HL-60/S4 (cell line): Measurements from ENCODE around the gene EEFSEC.

Source experiments
- in situ Hi-C: fragments of 300-500 bp; cut with MboI; formaldehyde crosslinking; loops from 2 replicates; pipeline ENCODE4 v1.14.3; 2022; ENCODE audit warnings: low sequenced_read_pairs

EEFSEC gene

DNA sequence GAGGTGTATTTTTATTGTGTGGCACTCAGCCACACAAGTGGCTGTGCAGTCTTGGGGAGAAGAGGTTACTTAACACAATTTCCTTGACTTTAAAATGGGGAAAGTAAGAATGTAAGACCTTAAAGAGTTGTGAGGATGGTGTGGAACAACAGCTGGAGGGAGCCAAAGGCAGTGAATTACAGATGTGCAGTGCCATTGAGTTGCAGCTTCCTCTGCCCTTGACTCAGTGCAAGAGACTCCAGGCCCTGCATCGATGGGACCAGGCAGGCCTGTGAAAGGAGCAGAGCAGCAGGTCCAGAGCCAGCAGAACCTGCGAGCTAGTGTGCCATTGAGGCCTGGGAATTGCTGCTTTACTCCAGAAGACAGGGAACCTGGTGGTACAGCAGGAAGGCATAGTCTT is 27.2 kb downstream of the EEFSEC start:
- in situ Hi-C loops = no loop called here

DNA sequence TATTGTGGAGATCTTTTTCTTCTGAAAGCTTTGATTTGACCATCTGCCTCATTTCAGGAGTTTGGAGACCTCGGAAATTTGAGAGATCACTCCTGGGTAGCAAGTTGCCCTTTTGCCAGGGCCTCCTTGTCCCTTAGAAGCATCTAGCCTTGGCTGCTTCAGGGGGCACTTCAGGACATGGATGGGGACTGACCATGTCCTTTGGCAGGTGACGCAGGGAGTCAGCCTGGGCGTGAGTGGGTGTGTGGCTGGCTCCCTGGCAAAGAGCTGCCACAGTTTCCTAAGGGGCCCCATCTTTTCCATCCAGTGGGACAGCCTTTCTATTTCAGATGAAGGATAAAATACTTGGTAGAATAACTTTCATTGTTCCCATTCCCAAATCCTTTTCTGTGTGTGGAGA is 27.6 kb downstream of the EEFSEC start:
- in situ Hi-C loops = no loop called here

DNA sequence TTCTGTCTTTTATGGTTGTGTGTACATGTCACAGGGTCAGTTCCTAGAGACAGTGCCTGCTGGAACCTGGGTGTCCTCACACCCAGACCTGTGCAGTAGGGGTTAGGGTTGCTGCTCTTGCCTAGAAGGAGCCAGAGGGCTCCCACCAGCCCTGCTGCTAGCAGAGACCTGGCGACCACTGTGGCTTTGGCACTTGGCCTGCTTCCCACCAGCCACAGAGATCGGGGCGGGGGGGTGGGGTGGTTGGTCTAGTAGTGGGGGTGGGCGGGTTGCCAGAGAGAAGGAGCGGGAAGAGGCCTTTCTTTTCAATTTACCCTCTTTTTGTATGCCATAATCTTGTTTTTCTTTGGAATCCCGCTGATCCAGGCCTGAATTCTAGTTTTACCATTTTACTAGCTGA is 29.4 kb downstream of the EEFSEC start:
- in situ Hi-C loops = no loop called here

DNA sequence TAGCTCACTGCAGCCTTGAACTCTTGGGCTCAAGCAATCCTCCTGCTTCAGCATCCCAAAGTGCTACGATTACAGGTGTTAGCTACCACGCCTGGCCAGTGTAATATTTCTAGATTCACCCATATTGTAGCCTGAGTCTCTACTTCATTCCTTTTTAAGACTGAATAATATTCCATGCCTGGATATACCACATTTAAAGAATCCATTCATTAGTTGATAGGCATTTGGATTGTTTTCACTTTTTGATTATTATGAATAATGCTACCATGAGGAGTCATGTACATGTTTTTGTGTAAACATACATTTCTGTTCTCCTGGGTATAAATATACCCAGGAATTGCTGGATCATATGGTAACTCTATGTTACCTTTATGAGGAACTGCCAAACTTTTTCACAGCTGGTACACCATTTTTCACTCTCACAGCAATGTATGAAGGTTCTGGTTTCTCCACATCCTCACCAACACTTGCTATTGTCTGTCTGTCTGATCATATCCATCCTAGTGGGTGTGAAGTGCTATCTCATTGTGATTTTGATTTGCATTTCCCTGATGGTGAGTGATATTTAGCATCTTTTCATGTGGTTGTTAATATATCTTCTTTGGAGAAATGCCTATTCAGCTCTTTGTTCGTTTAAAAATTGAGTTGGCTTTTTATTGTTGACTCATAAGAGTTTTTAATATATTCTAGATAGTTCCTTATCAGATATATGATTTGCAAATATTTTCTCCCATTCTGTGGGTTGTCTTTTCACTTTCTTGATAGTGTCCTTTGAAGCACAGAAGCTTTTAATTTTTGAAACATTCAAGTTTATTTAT is 32.6 kb downstream of the EEFSEC start:
- in situ Hi-C loops = no loop called here

DNA sequence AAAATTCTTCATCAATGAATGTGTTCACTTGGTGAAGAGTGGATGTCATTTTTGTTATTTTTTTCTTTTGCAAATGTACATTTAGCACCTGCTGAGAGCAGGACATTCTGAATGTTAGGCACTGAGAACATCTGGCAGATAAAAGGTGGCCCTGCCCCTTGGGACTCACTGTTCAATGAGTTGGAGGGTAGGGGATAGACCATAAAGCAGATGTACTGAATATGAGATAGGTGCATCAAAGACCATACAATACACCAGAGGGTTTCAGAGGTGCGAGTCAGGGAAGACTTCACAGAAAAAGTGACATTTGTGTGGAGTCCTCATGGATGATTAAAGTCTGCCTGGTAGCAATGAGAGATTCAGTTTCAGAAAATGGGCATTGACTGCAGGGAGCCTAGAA is 34.2 kb downstream of the EEFSEC start:
- in situ Hi-C loops = no loop called here

DNA sequence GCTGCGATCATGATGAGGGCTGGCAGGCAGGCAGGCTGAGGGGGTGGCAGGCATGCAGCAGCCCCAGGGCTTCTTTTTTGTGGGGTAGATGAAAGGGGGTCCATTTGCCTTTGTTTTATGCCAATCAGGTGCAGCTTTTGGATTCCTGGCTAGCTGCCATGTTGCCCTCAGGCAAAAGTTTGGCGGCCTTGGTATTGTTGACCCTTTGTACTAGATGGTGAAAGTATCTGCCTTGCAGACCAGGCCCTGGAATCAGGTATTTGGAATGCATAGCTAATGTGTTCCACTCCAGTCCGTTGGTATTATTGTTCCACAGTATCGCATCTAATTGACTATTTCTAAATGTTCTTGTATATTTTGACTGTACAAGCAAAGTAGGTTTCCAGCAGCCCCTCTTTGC is 35.0 kb downstream of the EEFSEC start:
- in situ Hi-C loops = no loop called here

DNA sequence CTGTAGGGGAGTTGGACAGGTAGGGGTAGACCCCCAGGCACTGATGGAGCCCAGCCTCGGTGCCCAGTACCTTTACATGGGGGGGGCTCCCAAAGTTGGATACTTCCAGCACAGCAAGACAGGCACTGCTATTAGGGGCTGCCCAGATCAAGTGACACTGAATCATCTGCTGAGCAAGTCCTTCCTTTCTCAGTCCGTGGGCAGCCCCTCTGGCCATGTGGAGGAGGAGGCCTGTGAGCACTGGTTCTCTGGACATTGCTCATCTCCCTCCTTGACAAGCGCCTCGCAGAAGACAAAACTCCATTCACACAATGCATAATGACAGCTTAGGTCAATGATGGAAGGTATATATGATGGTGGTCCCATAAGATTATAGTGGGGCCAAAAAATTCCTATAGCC is 35.7 kb downstream of the EEFSEC start:
- in situ Hi-C loops = no loop called here

DNA sequence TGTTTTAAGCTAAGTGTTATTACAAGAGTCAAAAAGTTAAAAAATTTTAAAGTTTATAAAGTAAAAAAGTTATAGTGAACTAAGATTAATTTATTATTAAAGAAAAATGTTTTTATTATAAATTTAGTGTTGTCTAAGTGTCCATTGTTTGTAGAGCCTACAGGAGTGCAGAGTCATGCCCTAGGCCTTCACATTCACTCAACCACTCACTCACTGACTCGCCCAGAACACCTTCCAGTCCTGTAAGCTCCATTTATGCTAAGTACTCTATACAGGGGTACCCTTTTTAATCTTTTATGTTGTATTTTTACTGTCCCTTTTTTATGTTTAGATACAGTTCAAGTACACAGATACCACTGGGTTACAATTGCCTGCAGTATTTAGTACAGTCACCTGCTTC is 37.2 kb downstream of the EEFSEC start:
- in situ Hi-C loops = no loop called here

DNA sequence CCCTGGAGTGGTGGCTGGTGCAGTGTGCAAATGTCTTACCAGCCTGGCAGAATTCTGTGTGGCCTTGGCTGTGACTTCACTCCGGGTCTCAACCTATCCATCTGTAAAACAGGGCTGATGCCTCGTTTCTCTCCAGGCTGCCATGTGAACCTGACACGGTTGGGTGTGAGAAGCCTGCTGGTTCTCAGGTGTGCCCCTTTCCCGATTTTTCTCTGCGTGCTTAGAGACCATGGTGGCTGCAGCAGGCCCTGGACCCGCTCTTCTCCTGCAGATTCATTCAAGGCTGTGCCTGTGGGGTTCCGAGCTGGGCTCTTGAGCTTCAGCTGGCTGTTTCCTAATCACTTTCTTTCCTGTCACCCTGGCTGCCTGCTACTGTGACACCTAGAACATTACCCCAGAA is 38.9 kb downstream of the EEFSEC start:
- in situ Hi-C loops = no loop called here

DNA sequence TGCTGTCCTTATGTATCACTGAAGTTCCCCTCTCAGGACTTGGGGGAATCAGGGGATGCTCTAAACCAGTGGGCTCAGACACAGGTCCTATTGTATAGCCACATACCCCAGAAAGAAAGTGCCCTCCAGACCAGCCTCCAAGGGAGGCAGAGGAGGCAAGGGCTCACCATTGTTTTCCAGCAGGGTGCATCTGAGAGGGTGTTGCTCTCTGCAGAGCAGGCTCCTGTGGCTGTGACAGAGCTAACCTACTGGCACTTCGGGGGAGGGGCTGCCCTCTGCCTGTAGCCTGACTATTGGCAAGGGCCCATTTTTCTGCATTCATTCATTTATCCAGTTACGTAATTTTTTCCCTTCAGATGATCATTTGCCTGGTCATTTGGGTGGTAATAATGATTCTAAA is 39.9 kb downstream of the EEFSEC start:
- in situ Hi-C loops = no loop called here

DNA sequence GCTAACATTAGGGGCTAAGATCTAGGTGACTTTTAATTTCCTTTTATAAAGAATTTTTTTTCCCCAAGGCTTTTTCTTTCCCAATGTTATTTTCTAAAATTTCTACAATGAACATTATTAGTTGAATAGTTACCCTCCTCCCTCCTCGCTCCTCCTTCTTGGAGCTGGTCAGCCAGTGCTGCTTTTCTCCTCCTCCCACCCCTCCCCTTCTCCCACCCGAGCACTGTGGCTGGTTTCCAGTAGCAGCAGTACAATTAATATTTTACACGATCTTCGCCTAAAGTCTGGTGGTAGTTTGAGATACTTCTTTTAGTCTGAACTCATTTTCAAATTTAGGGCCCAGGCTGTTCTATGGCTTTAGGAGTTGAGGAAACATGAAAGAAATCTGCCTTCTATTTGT is 41.6 kb downstream of the EEFSEC start:
- in situ Hi-C loops = no loop called here

DNA sequence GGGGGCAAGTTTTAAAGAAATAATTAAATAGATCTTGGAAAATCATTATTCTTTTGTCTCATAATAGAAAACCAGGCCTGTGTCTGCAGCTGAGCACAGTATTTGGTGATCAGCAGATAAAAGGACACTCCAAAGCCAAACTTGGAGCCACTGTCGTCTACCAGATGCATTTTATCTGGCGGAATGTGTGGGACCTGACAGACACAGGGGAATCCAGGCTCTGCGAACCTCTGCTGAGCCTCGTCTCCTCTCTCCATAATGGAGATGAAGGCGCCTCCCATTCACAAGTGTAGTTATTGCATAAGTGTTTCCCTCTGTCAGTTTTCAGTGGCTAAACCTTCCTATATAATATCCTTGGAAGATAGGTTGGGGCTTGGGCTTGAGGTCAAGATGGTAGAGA is 42.1 kb downstream of the EEFSEC start:
- in situ Hi-C loops = no loop called here

DNA sequence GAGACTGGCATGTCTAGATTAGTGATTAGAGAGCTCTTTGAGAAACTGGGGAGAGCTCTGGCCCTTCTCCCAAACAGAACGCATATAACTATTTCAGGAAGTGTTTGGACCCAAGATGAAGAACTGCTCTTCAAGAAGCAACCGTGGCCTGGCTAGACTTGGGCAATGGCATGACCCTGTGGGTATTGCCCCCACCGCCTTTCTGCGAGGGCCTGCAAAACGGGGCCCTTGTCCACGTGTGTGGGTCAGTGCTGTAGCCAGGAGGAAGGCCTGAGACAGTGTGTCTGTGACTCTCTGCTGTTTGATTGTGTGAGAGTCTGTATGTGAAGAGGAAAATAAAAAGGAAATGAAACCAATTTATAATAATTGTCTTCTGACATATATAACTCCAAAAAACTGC is 42.5 kb downstream of the EEFSEC start:
- in situ Hi-C loops = no loop called here

DNA sequence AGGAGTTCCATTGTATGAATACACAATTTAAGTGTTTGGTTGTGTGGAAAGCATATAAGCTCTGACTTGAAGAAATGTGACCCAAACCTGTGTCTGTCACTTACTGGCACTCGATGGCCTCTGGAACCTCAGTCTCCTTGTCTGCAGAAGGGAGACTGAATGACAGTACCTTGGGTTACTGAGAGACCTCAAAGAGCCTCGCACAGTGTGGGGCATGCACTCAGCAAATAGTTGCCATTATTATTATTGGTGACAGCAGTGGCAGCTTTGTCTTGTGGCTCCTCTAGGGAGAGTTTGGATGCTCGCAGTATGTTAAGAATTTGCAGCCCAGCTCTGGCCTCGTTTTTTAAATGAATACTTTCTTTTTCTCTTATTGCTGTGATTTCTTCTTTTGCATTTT is 43.4 kb downstream of the EEFSEC start:
- in situ Hi-C loops = no loop called here

DNA sequence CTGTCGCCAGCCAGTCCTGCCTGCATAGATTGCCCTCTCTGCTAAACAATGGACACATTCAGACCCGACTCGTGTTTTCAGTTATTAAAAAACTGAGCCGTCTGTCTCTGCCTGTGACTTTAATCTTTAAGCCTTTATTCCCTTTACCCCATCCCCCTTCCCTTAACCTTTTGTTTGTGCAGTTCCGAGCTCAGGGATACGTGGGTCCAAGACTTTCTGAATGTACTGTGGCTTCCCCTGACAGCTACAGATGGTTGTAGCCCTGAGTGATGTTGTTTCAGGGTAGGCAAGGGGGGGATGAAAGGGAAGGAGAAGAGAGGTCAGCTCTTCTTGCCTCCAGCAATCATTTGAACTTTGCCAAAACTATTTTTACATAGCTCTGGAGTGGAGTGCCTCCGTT is 44.6 kb downstream of the EEFSEC start:
- in situ Hi-C loops = no loop called here

DNA sequence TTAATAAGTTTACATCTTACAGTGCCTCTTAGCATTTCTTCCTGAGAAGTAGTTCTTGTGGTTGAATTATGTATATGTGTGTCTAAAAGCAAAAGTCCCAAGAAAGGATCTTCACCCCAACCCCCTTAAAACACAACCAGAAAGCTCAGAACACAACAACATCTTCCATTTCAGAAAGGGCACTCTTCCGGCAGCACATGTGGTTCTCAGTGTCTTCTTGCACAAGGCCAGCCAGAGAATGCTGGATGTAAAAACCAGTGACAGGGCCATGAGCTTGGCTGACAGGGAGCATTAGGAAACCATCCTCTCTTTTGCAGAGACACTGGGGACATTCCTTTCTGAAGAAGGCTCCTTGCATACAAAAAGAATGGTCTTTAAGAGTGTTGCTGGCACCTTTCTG is 45.0 kb downstream of the EEFSEC start:
- in situ Hi-C loops = no loop called here

DNA sequence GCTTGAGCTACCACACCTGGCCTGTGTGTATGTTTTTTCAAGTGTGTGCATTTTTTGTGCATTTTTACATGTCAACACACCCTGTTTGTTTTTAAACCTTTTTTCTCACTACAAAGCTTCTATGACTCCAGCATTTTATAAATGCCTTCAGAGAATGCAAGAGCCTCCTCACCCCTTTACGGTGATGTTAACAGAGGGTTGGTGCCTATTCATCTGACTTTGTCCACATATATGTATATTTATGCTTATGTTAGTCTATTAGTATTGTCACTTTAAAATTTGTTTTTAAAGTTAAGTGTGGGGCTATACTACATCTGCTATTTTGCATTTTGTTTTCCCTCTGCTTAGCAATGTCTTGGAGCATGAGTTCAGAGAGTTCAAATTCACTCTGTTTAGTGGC is 45.8 kb downstream of the EEFSEC start:
- in situ Hi-C loops = no loop called here

DNA sequence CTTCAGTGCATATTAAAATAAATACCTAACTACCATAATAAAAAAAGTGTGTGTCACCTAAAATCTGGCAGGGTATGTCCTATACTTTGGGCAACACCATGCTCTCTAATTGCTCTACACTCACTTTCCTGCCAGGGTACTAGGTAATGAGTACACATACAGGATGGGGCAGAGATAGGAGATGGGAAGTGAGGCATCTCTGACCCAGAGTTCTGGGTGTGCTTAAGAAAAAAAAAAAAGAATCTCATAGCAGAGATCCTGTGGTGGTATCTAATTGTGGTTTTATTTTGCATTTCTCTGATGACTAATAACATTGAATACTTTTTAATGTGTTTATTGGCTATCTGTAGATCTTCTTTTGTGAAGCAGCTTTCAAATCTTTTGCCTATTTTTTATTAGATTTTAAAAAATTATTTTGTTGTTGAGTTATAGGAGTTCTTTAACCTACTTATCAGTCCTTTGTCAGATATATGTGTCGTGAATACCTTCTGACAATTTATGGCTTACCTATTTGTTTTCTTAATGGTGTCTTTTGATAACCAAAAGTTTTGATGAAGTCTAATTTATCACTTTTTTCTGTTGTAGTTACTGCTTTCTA is 48.0 kb downstream of the EEFSEC start:
- in situ Hi-C loops = no loop called here

DNA sequence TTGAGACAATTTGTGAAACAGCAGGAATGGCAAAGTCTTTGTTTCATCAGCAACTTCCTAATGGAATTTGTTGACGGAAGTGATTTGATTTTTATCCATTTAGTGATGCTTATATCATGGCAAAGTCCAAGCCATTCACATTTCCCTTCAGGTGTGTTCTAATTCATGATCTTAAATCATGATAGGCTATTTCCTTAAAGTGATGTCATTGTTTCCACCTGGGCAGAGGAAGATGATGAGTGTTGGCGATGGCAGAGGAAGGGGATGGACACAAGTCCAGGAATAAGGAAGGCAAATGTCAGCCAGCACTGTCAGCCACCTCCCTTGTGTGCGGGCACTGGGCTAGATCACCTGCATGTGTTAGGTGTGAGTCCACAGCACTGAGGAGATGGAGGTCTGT is 49.9 kb downstream of the EEFSEC start:
- in situ Hi-C loops = no loop called here

DNA sequence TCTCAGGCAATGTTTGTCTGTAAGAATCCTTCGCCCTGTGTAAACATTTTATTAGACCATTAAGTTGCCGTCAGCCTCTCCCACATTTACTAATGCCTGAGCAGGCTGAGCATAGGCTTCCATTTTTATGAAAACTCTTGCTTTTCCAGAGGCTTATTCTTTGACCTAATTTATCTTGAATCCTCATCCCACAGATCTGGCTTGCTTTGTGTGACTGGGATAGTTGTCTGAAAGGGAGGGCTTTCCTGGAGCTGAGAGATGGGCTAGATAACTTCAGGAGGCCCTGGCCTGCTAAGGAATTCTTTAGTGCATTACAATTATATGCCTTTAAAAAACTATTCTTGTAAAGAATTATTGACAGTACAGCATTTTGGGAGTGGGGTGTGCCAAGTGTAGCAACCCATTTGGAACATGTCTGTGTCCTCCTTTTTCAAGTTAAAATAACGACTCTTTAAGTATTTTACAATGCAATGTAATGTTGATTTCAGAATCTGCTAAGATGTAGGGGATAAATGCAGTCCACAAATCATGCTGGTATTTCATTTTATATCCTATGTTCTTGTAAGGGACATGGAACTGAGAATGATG is 52.4 kb downstream of the EEFSEC start:
- in situ Hi-C loops = no loop called here

DNA sequence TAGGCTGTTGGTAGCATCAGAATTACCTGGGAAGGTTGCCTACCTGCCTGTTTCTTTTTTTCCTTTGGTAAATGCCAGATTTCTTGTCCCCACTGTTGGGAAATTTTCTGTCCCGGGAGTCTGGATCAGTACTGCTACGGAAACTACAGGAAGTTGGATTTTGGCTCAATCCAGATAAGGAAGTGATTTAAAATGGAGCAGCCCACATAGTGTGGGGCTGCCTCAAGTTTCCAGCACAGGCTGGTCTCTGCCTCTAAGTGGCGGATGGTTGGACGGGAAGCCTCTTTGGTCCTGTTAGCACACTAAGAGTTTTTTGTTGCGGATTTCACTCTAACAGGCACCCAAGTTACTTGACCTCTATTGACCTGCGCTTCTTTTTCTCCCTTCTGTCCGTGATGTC is 54.7 kb downstream of the EEFSEC start:
- in situ Hi-C loops = no loop called here

DNA sequence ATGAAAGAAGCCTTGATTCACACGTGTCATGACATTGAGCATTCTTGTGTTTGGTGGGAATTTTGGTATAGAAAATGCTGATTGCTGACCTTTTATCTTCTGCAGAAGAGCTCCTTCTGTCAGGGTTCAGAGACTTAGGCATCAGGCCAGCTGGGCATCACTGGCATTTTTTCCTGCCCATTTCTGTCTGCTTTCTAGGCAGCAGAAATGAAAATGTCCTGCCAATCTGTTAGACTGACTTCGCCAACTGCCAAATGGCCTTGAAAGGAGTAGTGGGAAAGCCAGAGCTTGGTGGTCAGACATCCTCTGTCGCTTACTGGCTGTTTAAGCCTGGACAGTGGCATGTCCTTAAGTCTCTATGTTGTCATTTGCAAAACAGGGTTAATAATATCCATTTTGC is 57.4 kb downstream of the EEFSEC start:
- in situ Hi-C loops = no loop called here

DNA sequence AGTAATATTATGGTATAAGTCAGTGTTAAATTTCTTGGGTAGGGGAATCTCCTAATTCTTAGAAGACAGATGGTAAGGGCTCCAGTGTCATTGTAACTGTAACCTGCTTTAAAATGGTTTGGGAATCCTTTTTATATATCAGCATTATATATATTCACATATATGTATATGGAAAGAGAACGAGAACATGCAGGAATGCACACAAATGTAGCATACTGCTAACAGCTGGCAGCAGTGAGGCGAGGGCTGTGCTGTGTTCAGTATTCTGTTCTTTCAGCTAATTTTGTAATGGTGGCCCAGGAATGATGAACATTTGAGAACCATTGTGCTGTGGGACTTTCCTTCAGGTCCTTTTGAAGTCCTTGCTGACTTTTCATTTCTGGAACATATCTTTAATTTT is 60.8 kb downstream of the EEFSEC start:
- in situ Hi-C loops = no loop called here
